PFSK-1 (cell line): Measurements from ENCODE around the gene SPIRE1.

Source experiments
- FOXP2 ChIP-seq: optimal IDR thresholded peaks from 2 replicates; pipeline ENCODE3; 2011; ENCODE audit warnings: borderline replicate concordance, control low read depth, inconsistent platforms; ENCODE audit not compliant: insufficient read depth; ENCODE audit errors: extremely low read length, extremely low read depth
- POLR2AphosphoS5 ChIP-seq: IDR thresholded peaks from 2 replicates; pipeline ENCODE4 v1.6.1; 2012; ENCODE audit warnings: low read depth, mild to moderate bottlenecking, control low read depth, low read length, moderate library complexity
- SIN3A ChIP-seq: IDR thresholded peaks from 2 replicates; pipeline ENCODE4 v1.6.1; 2012; ENCODE audit warnings: mild to moderate bottlenecking, low read length, moderate library complexity, borderline replicate concordance; ENCODE audit not compliant: insufficient read depth
- TAF1 ChIP-seq: IDR thresholded peaks from 2 replicates; pipeline ENCODE4 v1.6.1; 2012; ENCODE audit warnings: low read length, control low read depth, borderline replicate concordance; ENCODE audit not compliant: insufficient read depth
- TF ChIP-seq, protein P1 (sequence below), 2 experiments: IDR thresholded peaks; 2 replicates each; pipeline versions ENCODE4 v1.6.1 to v1.8.0; 2011 to 2012; ENCODE audit warnings: low read depth in 2 of 2, low read length in 2 of 2, control low read depth in 1 of 2, inconsistent platforms in 1 of 2, mild to moderate bottlenecking in 1 of 2, moderate library complexity in 1 of 2; ENCODE audit not compliant: insufficient read depth in 1 of 2

Gene SPIRE1

DNA sequence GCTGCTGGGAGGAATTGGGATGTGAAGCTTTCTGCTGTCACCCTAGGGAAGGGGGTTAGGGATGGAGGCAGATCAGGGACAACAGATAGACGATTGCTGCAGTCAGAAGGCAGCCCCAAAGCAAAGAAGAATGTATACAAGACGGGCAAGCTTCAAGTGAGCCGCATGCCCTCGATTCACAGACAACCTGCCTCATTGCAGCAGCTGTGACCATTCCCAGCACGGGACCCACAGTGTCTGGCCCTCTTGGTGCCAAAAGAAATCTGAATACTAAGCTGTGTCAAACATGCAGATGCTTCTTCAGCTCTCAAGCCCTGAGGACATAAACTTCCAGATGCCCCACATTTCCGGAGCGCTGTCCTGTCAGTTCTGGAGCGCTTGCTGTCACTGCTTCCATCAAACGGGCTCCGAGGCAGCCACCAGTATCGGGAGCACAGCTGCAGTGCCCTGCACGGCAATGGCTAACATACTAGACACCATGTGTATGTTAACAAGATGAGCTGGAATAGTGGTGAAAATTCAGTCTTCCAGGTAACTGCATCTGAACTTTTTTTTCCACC lies 216.4 kb downstream of the SPIRE1 start:
- TF ChIP-seq POLR2AphosphoS5 (no peak), FOXP2 (no peak), TAF1 (no peak), SIN3A (no peak)
- TF ChIP-seq, protein P1, sequence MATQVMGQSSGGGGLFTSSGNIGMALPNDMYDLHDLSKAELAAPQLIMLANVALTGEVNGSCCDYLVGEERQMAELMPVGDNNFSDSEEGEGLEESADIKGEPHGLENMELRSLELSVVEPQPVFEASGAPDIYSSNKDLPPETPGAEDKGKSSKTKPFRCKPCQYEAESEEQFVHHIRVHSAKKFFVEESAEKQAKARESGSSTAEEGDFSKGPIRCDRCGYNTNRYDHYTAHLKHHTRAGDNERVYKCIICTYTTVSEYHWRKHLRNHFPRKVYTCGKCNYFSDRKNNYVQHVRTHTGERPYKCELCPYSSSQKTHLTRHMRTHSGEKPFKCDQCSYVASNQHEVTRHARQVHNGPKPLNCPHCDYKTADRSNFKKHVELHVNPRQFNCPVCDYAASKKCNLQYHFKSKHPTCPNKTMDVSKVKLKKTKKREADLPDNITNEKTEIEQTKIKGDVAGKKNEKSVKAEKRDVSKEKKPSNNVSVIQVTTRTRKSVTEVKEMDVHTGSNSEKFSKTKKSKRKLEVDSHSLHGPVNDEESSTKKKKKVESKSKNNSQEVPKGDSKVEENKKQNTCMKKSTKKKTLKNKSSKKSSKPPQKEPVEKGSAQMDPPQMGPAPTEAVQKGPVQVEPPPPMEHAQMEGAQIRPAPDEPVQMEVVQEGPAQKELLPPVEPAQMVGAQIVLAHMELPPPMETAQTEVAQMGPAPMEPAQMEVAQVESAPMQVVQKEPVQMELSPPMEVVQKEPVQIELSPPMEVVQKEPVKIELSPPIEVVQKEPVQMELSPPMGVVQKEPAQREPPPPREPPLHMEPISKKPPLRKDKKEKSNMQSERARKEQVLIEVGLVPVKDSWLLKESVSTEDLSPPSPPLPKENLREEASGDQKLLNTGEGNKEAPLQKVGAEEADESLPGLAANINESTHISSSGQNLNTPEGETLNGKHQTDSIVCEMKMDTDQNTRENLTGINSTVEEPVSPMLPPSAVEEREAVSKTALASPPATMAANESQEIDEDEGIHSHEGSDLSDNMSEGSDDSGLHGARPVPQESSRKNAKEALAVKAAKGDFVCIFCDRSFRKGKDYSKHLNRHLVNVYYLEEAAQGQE (IDR thresholded peaks at IDR 0.05; ENCODE audit: insufficient read depth in 1 of 2, low read depth in 2 of 2, low read length in 2 of 2) = no peak

DNA sequence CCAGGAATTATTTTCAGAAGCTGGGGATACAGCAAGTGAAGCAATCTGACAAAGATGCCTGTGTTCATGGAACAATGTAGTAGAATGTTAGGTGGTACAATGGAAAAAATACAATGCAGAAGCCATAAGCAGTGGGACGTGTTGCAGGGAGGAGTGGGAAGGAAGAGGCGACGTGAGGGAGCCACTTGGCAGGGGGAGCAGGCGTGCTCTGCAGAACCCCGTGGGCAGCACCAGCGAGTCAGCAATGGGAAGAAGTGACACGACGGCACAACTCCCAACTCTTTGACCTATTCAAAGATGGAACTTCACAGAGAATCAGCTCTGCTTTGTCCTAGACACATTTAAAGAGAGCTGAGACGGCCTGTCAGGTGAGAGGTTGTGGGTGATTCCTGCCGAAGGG lies 219.7 kb downstream of the SPIRE1 start:
- TF ChIP-seq TAF1 (no peak), POLR2AphosphoS5 (no peak), SIN3A (no peak), FOXP2 (no peak)
- TF ChIP-seq, protein P1 (IDR thresholded peaks at IDR 0.05; ENCODE audit: insufficient read depth in 1 of 2, low read depth in 2 of 2, low read length in 2 of 2) = no peak

DNA sequence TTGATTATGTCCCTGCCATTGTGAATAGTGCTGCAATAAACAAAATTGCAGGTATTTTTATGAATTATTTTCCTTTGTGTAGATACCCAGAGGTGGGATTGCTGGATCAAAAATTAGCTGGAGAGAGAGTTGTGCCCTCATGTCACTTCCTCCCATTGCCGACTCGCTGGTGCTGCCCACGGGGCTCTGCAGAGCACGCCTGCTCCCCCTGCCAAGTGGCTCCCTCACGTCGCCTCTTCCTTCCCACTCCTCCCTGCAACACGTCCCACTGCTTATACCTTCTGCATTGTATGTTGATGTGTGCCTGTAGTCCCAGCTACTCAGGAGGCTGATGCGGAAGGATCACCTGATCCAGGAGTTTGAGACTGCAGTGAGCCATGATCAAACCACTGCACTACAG lies 222.0 kb downstream of the SPIRE1 start:
- no peak for TF ChIP-seq FOXP2
- TF ChIP-seq SIN3A = no peak
- no peak for TF ChIP-seq POLR2AphosphoS5
- TF ChIP-seq TAF1 = no peak
- TF ChIP-seq, protein P1 (IDR thresholded peaks at IDR 0.05; ENCODE audit: insufficient read depth in 1 of 2, low read depth in 2 of 2, low read length in 2 of 2) = no peak

DNA sequence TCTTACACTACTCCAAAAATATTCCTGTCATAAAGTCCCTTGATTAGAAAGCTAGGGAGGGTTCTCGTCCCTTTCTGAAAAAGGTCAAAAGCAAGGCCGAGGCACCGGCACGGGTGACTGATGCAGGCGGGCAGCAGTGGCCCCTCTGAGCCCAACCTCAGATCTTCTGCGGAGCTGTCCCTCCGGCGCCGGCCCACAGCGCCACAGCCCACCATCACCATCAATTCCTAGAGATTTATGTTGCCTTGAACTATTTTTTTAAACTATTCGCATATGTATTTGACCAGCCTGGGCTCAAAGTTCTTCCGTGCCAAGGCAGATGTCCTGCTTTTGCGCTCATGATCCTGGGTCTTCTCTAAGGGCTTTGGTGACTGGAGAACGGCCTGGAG lies 223.4 kb downstream of the SPIRE1 start:
- no peak for TF ChIP-seq SIN3A
- TF ChIP-seq POLR2AphosphoS5 = no peak
- TF ChIP-seq TAF1 = no peak
- TF ChIP-seq, protein P1 (IDR thresholded peaks at IDR 0.05; ENCODE audit: insufficient read depth in 1 of 2, low read depth in 2 of 2, low read length in 2 of 2) = no peak
- TF ChIP-seq FOXP2 = no peak
